ENCODE data around the gene ERVK3-1.
"Not testable (repeated sequence)": the region's sequence is repeated elsewhere in the genome, so short reads cannot be mapped to it uniquely, and the experiment has no call there.

The ERVK3-1 gene

DNA sequence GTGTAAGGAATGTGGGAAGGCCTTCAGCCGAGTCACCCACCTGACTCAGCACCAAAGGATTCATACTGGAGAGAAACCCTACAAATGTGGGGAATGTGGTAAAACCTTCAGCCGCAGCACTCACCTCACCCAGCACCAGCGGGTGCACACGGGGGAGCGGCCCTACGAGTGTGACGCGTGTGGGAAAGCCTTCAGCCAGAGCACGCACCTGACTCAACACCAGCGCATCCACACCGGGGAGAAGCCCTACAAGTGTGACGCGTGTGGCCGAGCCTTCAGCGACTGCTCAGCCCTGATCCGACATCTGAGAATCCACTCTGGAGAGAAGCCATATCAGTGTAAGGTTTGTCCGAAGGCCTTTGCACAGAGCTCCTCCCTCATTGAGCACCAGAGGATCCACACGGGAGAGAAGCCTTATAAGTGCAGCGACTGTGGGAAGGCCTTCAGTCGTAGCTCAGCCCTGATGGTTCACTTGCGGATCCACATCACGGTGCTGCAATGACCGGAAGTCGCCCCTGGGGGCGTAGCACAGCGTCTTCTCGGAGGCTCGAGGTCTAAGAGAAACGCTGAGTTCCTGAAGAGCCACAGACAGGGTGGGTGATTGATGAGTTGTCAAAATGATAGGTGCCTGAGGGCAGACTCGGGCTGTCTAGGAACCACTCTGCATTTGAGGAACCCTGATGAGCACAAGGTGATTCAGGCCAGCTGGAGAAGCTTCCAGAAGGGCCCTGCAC, 33.8 kb downstream of the ERVK3-1 start:
- DNase-seq, result no peak

DNA sequence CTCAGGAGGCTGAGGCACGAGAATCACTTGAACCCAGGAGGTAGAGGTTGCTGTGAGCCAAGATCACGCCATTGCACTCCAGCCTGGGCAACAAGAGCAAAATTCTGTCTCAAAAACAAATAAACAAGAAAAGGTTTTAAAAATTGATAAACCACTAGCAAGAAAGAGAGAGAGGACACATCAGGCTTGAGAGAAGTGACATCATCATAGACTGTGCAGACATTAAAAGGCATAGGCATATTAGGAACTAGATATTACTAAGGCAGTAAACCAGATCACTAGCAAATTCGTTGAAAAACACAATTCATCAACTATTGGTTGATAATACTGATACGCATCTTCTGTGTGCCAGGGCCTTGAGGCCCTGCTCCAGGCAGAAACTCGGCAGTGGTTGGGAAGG, 40.4 kb downstream of the ERVK3-1 start:
- no peak for DNase-seq

DNA sequence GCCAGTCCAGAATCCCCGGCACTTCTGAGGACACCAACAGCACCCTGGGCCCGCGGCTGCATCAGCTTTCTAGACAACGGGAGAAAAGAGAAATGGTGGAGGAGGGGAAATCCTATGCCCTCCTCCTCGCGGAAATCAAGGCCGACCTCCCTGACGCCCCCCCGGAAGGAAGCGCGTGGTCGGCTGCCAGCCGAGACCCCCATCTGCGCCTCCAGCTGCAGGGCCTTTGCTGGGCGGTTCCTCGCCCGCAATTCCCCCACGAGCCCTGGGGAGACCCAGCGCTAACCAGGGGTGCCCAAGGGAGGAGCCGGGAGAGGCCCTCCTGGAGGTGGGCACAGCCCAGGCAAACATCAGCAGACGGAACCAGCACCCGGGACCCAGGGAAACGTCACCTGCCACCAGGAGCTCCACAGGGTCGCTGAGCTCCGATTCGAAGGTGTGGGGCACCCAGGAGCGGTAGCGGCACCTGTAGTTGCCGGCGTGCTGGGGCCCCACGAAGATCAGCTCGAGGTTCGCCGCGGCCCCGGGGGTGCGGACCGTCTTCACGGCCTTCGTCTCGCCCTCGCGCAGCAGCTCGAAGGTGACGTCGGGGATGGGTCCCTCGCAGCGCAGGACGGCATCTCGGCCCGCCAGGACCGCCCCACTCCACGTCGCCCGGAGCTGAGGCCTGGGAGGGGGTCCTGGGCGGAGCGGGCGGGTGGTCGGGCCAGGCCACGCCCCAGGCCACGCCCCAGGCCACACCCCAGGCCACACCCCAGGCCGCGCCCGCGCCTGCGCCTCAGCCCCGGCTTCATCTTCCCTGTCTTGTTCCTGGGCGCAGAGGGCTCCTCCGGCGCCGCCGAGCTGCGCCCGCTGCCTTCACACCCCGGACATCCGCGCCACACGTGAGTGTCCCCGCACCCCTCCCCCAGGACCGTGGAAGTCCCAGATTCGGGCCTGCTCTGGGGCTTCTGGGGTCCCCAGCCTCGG, 42.1 kb downstream of the ERVK3-1 start:
- peak in 57 of 58 donors; percentile 19 to 84 (median 66) for DNase-seq

DNA sequence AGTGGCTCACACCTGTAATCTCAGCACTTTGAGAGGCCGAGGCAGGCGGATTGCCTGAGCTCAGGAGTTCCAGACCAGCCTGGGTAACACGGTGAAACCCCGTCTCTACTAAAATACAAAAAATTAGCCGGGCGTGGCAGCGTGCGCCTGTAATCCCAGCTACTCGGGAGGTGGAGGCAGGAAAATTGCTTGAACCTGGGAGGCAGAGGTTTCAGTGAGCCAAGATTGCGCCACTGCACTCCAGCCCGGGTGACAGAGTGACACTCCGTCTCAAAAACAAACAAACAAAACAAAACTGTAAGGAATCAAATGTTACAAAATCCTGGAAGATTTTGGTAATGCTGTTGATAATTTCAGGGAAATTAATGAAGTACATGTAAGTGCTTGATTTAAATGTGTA, 42.9 kb downstream of the ERVK3-1 start:
- DNase-seq, result not testable (repeated sequence)

DNA sequence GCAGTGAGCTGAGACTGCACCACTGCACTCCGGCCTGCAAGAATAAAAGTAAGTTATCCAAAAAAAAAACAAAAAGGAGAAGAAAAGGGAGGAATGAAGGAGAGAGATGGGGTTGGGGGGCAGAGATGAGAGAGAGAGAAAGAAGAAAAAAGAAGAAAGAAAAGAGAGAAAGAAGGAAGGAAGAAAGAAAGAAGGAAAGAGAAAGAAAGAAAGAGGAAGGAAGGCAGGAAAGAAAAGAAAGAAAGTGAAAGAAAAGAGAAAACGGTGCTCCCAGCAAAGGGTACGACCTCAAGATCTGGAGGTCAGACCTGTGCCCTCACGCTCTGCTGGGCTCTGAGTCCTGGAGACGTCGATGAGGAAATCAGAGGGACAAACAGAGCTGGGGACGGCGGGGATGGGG, 44.4 kb downstream of the ERVK3-1 start:
- DNase-seq, result no peak

DNA sequence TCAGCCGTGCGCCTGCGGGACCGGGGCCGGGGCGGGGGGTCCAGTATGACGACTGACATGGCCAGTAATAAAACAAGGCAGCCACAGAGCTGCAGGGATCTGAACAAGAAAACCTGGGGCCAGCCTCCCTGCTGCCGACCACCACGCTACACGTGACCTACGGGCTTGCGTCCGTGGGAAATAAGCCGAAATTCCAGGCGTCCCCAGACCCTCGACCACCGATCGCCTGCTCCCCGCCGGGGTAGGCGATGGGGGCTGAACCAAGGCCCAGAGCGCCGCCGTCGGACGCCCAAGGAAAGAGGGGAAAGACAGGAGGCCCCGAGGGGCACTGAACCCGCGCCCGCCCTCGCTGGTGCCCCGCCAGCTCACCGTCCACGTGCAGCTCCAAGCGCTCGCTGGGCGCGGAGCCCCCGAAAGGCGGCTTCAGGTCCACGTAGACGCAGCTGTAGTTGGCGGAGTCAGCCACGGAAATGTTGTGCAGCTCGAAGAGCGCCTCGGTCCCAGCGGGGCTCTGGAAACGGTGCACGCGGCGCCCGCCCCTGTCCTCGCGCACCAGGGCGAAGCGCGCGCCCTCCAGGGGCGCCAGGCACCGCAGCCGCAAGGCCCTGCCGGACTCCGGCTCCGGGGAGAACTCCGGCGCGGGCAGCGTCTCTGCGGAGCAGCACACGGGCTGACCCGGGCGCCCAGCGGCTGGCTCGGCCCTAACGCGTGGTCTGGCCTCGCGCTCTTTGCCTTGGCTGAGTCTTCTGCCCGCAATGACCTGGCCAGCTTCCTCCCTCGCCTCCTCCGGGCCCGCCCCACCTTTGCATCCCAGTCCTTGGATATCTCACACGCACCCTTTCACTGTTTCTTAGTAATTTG, 45.1 kb downstream of the ERVK3-1 start:
- DNase-seq, result no peak

DNA sequence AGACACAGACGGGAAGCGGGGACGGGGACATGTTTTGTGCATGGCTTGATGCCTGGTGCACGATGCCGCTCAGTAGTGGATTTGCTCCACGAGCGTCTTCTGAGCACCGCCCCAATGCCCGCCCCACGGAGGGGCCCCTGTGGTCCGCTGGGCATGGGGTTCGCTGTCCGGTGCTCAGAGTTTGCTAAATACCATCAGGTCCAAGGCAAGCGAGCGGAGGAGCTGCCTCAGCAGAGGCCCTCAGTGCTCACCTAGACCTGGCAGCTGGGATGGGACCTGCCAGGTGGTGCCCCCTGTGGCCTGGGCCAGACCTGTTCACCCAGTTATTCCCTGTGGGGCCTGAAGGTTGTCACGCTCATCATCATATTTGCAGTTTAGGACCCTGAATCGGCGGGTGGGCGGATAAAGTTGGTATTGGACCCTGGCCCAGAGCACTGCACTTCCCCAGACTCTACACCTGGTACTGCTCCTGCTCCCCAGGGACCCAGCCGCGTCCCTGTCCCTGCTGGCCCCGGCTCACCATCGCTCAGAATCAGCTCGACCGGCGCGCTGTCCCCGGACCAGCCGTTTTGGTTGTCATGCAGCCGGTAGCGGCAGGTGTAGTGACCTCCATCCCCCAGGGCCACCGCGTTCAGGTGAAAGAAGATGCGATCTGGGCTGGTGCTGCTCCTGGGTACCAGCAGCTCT, 45.8 kb downstream of the ERVK3-1 start:
- DNase-seq, result no peak

DNA sequence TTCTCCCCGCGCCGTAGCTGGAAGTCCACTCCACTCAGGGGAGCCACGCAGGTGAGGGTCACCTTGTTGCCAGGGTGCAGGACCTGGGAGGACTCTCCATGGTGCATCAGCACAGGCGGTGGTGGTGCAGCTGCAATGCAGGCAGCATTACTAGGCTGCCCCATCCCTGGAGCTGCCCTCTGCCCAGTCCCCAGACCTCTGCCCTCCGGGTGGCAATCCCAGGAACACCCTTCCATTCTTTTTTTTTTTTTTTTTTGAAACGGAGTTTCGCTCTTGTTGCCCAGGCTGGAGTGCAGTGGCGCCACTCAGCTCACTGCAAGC, 46.3 kb downstream of the ERVK3-1 start:
- DNase-seq, result no peak

DNA sequence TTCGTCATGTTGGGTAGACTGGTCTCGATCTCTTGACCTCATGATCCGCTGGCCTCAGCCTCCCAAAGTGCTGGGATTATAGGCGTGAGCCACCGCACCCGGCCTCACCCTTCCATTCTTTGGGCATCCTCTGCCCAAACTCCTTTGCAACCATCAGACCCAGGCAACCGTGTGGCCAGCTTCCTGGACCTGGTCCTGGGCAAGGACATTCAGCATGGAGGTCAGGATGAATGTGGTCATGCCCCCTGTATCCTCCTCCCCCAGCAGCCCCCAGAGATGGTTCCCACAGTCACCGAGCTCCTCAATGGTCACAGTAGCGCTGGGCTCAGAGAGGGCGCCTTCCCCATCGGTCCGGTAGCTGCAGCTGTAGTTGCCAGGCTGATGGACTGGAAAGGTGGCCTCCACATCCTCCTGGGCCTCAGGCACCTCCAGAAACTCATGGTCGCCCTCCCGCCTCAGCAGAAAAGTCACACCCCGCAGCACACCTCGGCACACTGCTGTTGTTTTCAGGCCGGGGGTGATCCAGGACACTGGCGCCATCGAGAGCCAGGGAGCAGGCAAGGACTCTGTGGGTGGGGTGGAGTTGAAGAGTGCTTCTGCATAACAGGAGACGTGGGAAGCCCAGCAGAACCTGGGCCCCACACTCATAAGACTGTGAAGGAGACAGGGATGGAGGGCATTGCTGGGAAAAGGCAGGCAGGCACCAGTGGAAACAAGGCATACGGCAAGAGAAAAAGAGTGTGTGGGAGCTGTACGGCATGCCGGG, 47.0 kb downstream of the ERVK3-1 start:
- DNase-seq, result no peak

DNA sequence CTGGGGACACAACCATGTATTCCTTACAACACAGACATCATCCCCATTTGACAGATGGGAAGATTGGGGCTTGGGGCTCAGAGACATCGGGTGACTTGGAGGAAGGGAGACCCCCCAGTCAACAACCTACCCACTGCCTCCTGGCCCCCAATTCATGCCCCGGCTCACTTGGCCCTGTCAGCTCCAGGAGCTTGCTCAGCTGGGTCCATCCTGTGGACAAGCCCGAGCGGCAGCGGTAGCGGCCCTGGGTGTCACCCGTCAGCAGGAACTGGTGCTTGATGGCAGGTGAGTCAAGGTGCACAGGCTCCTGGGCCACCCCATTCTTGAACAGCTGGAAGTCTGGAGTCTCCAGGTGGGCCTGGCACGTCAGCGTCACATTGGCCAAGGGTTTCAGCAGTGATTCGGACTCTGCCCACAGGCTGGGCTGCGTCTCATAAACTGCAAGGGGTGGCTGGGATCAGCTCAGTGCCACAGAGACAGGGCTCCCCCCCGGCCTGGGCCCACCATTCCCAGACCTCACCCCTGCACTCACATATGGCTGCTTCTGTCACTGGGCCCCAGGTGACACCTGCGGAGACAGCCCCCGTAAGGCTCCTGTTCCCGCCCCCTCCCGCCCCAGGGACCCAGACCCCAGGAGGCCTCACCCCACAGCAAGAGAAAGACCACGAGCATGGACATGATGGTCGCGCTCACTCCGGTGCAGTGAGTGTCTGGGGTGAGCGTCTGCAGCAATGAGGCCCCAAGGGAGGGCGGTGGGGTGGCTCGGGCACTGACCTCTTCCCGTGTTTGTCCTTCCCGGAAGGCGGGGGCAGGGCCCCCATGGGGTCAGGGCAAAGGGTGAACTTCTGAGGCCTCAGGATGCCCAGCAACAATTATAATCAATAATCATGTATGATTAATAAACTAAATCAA, 47.8 kb downstream of the ERVK3-1 start, which contains the start of gene A1BG:
Gene A1BG, minus strand, starts transcription at position 733 of the 912 bp plus-strand sequence. Its CDS starts 55 bp downstream, at position 678.
- no peak for DNase-seq

DNA sequence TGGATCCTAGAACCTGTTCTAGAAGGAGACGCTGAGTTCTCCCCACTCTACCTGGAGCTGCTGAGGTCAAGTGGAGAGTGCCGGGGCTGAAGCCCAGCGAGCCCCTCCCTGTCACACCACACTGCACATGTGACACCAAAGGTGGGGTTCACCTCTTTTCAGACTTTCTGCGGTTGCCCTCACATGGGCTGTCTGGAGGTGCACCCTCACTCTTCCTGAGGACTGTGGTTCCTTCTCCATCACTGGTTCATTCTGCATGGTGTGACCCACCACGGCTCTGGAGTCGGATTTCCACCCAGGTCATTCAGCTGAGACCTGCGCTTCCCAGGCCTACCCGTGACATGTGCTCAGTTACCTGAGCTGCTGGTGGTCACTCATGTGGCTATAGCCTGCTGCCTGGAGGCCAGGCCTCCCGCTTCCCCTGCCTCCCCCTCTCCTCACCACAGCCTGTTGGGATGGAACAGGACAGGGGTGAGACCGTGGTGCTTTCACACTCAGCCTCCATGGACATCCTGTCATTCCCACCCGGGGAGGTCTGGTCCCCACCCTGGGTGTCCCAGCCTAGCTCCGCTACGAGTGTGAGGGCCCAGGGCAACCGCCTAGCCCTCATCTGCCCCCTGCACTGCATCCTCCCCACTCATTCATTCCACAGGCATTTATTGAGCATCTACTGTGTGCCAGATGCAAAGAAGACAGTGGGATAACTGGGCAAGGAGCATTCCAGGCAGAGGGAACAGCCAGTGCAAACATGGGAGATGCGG, 48.7 kb downstream of the ERVK3-1 start:
- DNase-seq, result no peak

DNA sequence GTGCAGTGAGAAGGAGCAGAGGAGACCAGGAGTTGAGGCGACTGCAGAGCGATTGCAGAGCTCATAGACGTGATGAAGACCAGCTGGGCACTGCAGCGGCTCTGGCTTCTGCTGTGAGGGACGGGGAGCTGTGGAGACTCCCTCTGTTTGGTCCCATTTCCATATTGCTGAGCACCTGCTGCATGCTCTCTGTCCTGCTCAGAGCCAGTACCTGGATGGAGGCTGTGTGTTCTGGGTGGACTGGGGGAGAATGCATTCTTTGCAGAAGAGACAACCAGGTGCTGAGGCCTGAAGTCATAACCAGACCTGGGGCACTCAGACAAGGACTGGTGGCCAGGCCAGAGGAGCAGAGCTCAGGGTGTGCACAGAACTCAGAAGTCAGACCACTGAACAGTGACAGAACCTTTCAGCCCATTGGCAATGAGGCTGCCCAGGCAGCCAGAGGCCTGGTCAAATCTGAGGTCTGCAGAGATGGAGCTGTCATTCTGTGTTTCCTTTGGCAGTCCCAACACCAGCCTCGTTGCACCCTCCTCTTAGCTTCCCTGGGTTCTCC, 49.4 kb downstream of the ERVK3-1 start:
- no peak for DNase-seq

DNA sequence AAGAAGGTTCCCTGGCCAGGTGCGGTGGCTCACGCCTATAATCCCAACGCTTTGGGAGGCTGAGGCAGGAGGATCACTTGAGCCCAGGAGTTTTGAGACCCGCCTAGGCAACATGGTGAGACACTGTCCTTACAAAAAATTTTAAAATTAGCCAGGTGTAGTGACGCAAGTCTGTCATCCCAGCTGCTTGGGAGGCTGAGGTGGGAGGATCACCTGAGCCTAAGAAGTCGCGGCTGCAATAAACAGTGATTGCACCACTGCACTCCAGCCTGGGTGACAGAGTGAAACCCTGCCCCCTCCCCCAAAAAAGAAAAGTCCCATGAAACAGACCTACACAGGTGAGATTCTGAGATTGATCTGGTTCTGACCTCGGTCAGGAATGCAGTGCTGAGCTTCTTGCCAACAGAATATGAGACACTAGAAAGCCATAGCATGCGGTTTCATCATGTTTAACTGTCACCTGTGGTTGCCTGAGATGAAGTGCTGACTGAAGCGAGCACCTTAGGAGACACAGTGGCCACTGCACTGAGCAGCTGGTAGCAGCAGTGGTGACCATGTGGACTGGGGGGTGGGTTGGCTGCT, 50.1 kb downstream of the ERVK3-1 start:
- no peak for DNase-seq

DNA sequence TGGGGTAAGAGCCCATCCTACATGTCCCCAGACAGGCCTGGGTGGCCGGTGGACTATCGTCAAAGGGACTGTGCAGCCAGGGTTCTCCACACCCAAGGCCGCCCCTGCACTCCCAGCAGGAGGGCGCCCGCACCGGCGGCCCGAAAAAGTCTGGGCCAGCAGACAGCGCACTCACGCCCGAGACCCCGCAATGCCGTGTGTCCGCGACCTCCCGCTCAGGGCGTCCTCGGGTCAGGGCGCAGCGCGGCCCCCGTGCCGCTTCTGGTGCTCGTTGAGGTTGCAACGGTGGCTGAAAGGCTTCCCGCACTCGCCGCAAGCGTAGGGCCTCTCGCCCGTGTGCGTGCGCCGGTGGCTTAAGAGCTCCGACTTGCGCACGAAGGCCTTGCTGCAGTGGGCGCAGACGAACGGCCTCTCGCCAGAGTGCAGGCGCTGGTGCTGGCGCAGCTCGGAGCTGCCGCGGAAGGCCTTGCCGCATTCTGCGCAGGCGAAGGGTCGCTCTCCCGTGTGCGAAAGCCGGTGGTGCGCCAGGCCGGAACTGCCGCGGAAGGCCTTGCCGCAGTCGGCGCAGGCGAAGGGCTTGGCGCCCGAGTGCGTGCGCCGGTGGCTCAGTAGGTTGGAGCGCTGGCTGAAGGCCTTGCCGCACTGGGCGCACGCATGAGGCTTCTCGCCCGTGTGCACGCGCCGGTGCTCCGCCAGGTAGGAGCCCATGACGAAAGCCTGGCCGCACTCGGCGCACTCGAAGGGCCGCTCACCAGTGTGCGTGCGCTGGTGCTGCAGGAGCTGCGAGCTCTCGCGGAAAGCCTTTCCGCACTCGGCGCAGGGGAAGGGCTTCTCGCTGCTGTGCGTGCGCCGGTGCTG, 51.0 kb downstream of the ERVK3-1 start:
- DNase-seq, result no peak

DNA sequence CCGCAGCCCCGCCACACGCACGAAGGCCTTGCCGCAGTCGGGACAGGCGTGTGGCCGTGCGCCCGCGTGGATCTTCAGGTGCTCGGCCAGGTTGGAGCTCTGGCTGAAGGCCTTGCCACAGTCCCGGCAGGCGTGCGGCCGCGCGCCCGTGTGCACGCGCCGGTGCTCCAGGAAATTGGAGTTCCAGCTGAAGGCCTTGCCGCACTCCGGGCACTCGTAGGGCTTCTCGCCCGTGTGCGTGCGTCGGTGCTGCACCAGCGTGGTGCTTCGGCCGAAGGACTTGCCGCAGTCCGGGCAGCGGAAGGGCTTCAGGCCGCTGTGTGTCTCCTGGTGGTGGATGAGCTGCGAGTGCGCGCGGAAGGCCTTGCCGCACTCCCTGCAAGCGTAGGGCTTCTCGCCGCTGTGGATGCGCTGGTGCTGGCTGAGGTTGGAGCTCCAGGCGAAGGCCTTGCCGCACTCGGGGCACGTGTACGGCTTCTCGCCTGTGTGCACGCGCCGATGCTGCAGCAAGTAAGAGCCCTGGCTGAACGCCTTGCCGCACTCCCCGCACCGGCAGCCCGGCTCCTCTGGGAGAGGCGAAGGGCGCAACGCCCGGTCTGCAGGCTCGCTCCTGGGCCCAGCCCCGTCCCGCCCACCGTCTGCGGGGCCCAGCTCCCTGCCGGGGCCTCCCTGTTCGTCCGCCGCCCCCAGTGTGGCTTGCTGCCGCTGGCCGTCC, 51.7 kb downstream of the ERVK3-1 start:
- DNase-seq, result no peak

Data from anterior cingulate cortex (tissue), 58 donors.